Glutamatergic neuron (in vitro differentiated cells): ENCODE measurements around the gene CCDC33. TPM values are rescaled to one million over a fixed set of nuclear protein-coding genes. Genes with fewer than 3 reads are reported as not detected.

Experiments
- DNase-seq: peaks from one replicate; pipeline ENCODE4 v3.0.0; 2022
- H3K27ac Mint-ChIP-seq: one replicate; pipeline ENCODE4 v1.8.0; 2020; ENCODE audit warnings: mild to moderate bottlenecking, mixed read lengths, inconsistent platforms; ENCODE audit not compliant: unreplicated experiment
- H3K27me3 Mint-ChIP-seq: one replicate; pipeline ENCODE4 v1.8.0; 2020; ENCODE audit warnings: mild to moderate bottlenecking, moderate library complexity, mixed read lengths, inconsistent platforms; ENCODE audit not compliant: unreplicated experiment
- H3K36me3 Mint-ChIP-seq: one replicate; pipeline ENCODE4 v1.8.0; 2020; ENCODE audit warnings: mild to moderate bottlenecking, mixed read lengths, inconsistent platforms; ENCODE audit not compliant: unreplicated experiment
- H3K4me1 Mint-ChIP-seq: one replicate; pipeline ENCODE4 v1.8.0; 2020; ENCODE audit warnings: mild to moderate bottlenecking, low read depth, mixed read lengths, inconsistent platforms; ENCODE audit not compliant: unreplicated experiment
- H3K4me3 Mint-ChIP-seq: one replicate; pipeline ENCODE4 v1.8.0; 2020; ENCODE audit warnings: mild to moderate bottlenecking, mixed read lengths, inconsistent platforms; ENCODE audit not compliant: unreplicated experiment
- H3K9me3 Mint-ChIP-seq: one replicate; pipeline ENCODE4 v1.8.0; 2020; ENCODE audit warnings: mild to moderate bottlenecking, moderate library complexity, mixed read lengths, inconsistent platforms; ENCODE audit not compliant: unreplicated experiment
- CTCF ChIP-seq: fragments of 200-600 bp; sonication (generic); IDR thresholded peaks from one replicate; pipeline ENCODE4 v1.5.0; 2021; ENCODE audit not compliant: partially characterized antibody, unreplicated experiment
- total RNA-seq: library from RNA; stranded (reverse); fragmentation: NEBNext Ultra II Directional; extraction: Animal tissue kit (Norgen Biotek cat#: 25700); gene quantifications from one replicate; pipeline ENCODE4 v1.2.1, GENCODE V29; 2021; ENCODE audit not compliant: unreplicated experiment

Gene CCDC33
- total RNA-seq, 1 donor from 2014 or later = 0.49 TPM

GRCh38 chr15:74339371-74339770 lies 103.2 kb downstream of the CCDC33 start:
- Mint-ChIP-seq H3K4me1 (no peaks in the 10 kb centered on the region), H3K36me3 (peaks cover under 1% of the 10 kb centered on the region), H3K27me3 (peaks cover 4% of the 10 kb centered on the region), H3K9me3 (peaks cover 2% of the 10 kb centered on the region), H3K4me3 (no peak overlapping the region), H3K27ac (no peak overlapping the region)
- no peak for DNase-seq
- no peak for TF ChIP-seq CTCF

- no peaks in the 10 kb centered on the region for H3K36me3 Mint-ChIP-seq
- DNase-seq = no peak
- H3K9me3 Mint-ChIP-seq = peaks cover 2% of the 10 kb centered on the region
- H3K27ac Mint-ChIP-seq = no peak overlapping the region
- no peak for TF ChIP-seq CTCF
- H3K4me1 Mint-ChIP-seq = no peaks in the 10 kb centered on the region
- no peak overlapping the region for H3K4me3 Mint-ChIP-seq
- H3K27me3 Mint-ChIP-seq = peaks cover 4% of the 10 kb centered on the region
Observed at GRCh38 chr15:74340150-74340549, 104.0 kb downstream of the CCDC33 start.

DNA sequence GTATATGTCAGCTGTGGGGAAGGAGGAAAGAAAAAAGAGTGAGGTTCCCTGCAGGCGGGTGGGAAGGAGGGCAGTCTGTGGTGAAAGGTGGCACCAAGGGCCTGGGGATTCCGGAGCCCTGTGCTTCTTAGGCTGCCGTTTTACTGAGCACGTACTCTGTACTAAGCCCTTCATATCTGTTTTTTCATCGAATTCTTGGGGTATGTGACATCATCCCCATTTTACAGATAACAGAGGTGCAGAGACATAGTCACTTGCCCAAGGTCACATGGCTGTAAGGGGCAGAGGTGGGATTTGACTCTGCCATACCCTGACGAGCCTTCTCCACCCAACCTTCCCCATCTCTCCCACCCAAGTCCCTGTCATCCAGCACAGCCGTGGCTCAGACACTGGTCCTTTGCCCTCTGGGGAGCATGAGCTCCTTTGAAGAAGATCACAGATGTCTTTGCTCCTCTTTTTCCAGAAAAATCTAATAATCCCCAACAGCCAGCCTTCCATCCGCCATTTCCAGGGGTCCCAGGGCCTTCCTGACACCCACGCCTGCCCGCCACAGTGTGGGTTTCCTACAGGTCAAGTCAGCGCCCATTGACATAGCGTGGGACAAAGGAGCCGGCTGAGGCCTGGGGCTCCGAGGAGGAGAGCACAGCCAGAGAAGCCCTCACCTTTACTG lies 107.1 kb downstream of the CCDC33 start:
- DNase-seq = no peak
- TF ChIP-seq CTCF = no peak
- Mint-ChIP-seq H3K27me3 (peaks cover 10% of the 10 kb centered on the region), H3K36me3 (peaks cover 6% of the 10 kb centered on the region), H3K9me3 (peaks cover 4% of the 10 kb centered on the region), H3K4me1 (no peaks in the 10 kb centered on the region), H3K27ac (no peak overlapping the region), H3K4me3 (no peak overlapping the region)

GRCh38 chr15:74343797-74344127 lies 107.6 kb downstream of the CCDC33 start:
- Mint-ChIP-seq H3K4me1 (no peaks in the 10 kb centered on the region), H3K9me3 (peaks cover 4% of the 10 kb centered on the region), H3K27ac (no peak overlapping the region), H3K36me3 (peaks cover 6% of the 10 kb centered on the region), H3K27me3 (peaks cover 10% of the 10 kb centered on the region), H3K4me3 (no peak overlapping the region)
- TF ChIP-seq CTCF = no peak
- no peak for DNase-seq

DNA sequence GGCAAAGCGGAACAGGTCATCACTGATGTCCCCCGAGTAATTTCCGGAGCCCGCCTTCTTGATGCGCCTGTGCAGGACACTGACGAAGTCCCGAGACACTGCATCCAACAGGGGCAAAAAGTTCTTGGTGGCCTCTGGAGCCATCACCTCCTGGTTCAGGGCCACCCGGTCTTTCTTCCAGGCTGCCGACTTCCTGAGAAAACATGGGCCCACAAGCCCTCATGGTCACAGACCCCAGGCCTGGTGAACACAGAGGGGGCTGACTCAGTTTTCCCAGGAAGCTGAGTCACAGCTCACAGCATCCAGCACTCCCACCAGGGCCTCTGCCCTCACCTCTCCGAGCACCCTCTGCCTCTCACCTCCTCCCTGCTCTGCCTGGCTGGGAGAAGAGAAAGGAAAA lies 108.9 kb downstream of the CCDC33 start:
- no peak for DNase-seq
- H3K4me3 Mint-ChIP-seq = no peak overlapping the region
- no peak overlapping the region for H3K27ac Mint-ChIP-seq
- no peak for TF ChIP-seq CTCF
- H3K27me3 Mint-ChIP-seq = peaks cover 10% of the 10 kb centered on the region
- peaks cover 6% of the 10 kb centered on the region for H3K36me3 Mint-ChIP-seq
- peaks cover 2% of the 10 kb centered on the region for H3K9me3 Mint-ChIP-seq
- no peaks in the 10 kb centered on the region for H3K4me1 Mint-ChIP-seq
